HEK293 (cell line): ENCODE results near the gene ITPR3.

Experiments used
- CTCF ChIA-PET: fragments of 350-600 bp; formaldehyde crosslinking; extraction: SDS; loops from one replicate; lab custom pipeline; 2021; ENCODE audit warnings: antibody characterized with exemption; lab: Yijun Ruan, JAX
- POLR2A ChIA-PET: fragments of 300-600 bp; formaldehyde crosslinking; extraction: SDS; loops from one replicate; lab custom pipeline; 2020; ENCODE audit warnings: antibody characterized with exemption, inconsistent platforms; lab: Yijun Ruan, JAX
- H3K27ac ChIP-seq: fragments of 200-500 bp; sonication (Bioruptor generic); 2 replicates; pipeline ENCODE4 v1.5.1; 2014; ENCODE audit warnings: low read depth, low read length, control low read depth, inconsistent platforms; ENCODE audit errors: extremely low read depth
- H3K36me3 ChIP-seq, 2 experiments: fragments of 200-500 bp in 1 of 2; sonication (Bioruptor generic) in 1 of 2; 1 replicate in 1 of 2; 2 replicates in 1 of 2; pipeline ENCODE4 v1.5.1; 2014 to 2017; ENCODE audit warnings: inconsistent platforms in 2 of 2, low read length in 2 of 2; ENCODE audit not compliant: control insufficient read depth in 2 of 2, insufficient read depth in 1 of 2
- H3K4me1 ChIP-seq: fragments of 200-500 bp; sonication (Bioruptor generic); 2 replicates; pipeline ENCODE4 v1.5.1; 2014; ENCODE audit warnings: mild to moderate bottlenecking, low read length, inconsistent platforms; ENCODE audit not compliant: control insufficient read depth, insufficient read depth
- H3K4me3 ChIP-seq: 2 replicates; pipeline ENCODE4 v1.5.1; 2011; ENCODE audit warnings: low read depth, mild to moderate bottlenecking, control low read depth, low read length, moderate library complexity
- H3K9me3 ChIP-seq: fragments of 200-500 bp; sonication (Bioruptor generic); 2 replicates; pipeline ENCODE4 v1.5.1; 2014; ENCODE audit warnings: low read depth, low read length, inconsistent platforms; ENCODE audit not compliant: control insufficient read depth, insufficient read depth
- REPIN1 ChIP-seq: fragments of 450-650 bp; formaldehyde crosslinking; IDR thresholded peaks from 2 replicates; pipeline ENCODE4 v1.5.1; 2017; ENCODE audit warnings: missing biosample characterization, missing genetic modification characterization, low read depth
- SALL2 ChIP-seq: fragments of 450-650 bp; formaldehyde crosslinking; IDR thresholded peaks from 2 replicates; pipeline ENCODE4 v1.5.0; 2017; ENCODE audit warnings: missing biosample characterization, mild to moderate bottlenecking, missing genetic modification characterization, borderline replicate concordance
- ZBTB1 ChIP-seq: fragments of 450-650 bp; formaldehyde crosslinking; IDR thresholded peaks from 2 replicates; pipeline ENCODE4 v1.5.1; 2016; ENCODE audit warnings: missing biosample characterization, missing genetic modification characterization
- ZFHX2 ChIP-seq: fragments of 450-650 bp; formaldehyde crosslinking; conservative IDR thresholded peaks from 2 replicates; pipeline ENCODE4 v1.5.1; 2016; ENCODE audit warnings: missing biosample characterization, missing genetic modification characterization
- ZNF138 ChIP-seq: fragments of 450-650 bp; formaldehyde crosslinking; IDR thresholded peaks from 2 replicates; pipeline ENCODE4 v1.5.1; 2016; ENCODE audit warnings: missing biosample characterization, missing genetic modification characterization, borderline replicate concordance
- ZNF174 ChIP-seq: fragments of 450-650 bp; formaldehyde crosslinking; IDR thresholded peaks from 2 replicates; pipeline ENCODE4 v1.5.0; 2017; ENCODE audit warnings: missing biosample characterization, mild to moderate bottlenecking, missing genetic modification characterization
- ZNF184 ChIP-seq: fragments of 450-650 bp; IDR thresholded peaks from 2 replicates; pipeline ENCODE4 v1.5.1; 2018; ENCODE audit warnings: missing biosample characterization, mild to moderate bottlenecking, missing genetic modification characterization
- ZNF2 ChIP-seq: fragments of 450-650 bp; formaldehyde crosslinking; IDR thresholded peaks from 2 replicates; pipeline ENCODE4 v1.5.1; 2016; ENCODE audit warnings: missing biosample characterization, missing genetic modification characterization
- ZNF37A ChIP-seq: fragments of 450-650 bp; IDR thresholded peaks from 2 replicates; pipeline ENCODE4 v1.5.1; 2018; ENCODE audit warnings: missing biosample characterization, missing genetic modification characterization
- ZNF404 ChIP-seq: fragments of 450-650 bp; formaldehyde crosslinking; IDR thresholded peaks from 2 replicates; pipeline ENCODE4 v1.5.1; 2017; ENCODE audit warnings: missing biosample characterization, missing genetic modification characterization
- ZNF433 ChIP-seq: fragments of 450-650 bp; formaldehyde crosslinking; IDR thresholded peaks from 2 replicates; pipeline ENCODE4 v1.5.1; 2016; ENCODE audit warnings: missing biosample characterization, missing genetic modification characterization, low read depth
- ZNF621 ChIP-seq: fragments of 450-650 bp; formaldehyde crosslinking; IDR thresholded peaks from 2 replicates; pipeline ENCODE4 v1.5.1; 2017; ENCODE audit warnings: missing biosample characterization, missing genetic modification characterization
- ZNF629 ChIP-seq: fragments of 450-650 bp; formaldehyde crosslinking; IDR thresholded peaks from 2 replicates; pipeline ENCODE4 v1.5.1; 2017; ENCODE audit warnings: missing biosample characterization, missing genetic modification characterization
- ZNF837 ChIP-seq: fragments of 450-650 bp; formaldehyde crosslinking; IDR thresholded peaks from 2 replicates; pipeline ENCODE4 v1.5.1; 2016; ENCODE audit warnings: missing biosample characterization, missing genetic modification characterization
- TF ChIP-seq, protein P1 (sequence below): fragments of 450-650 bp; IDR thresholded peaks from 2 replicates; pipeline ENCODE4 v1.5.1; 2018; ENCODE audit warnings: missing biosample characterization, mild to moderate bottlenecking, missing genetic modification characterization
- TF ChIP-seq, protein P2 (sequence below): fragments of 450-650 bp; formaldehyde crosslinking; IDR thresholded peaks from 2 replicates; pipeline ENCODE4 v1.5.1; 2016; ENCODE audit warnings: missing biosample characterization, missing genetic modification characterization, low read depth
- TF ChIP-seq, protein P3 (sequence below): sonication (generic); formaldehyde crosslinking; IDR thresholded peaks from 2 replicates; pipeline ENCODE4 v1.8.1; 2022; ENCODE audit warnings: mild to moderate bottlenecking, moderate library complexity, missing genetic modification reagents
- TF ChIP-seq, protein P4 (sequence below): fragments of 450-650 bp; formaldehyde crosslinking; IDR thresholded peaks from 2 replicates; pipeline ENCODE4 v1.5.1; 2016; ENCODE audit warnings: missing biosample characterization, missing genetic modification characterization
- TF ChIP-seq, protein P5 (sequence below): fragments of 450-650 bp; formaldehyde crosslinking; IDR thresholded peaks from 2 replicates; pipeline ENCODE4 v1.5.1; 2016; ENCODE audit warnings: missing biosample characterization, missing genetic modification characterization
- TF ChIP-seq, protein P6 (sequence below): fragments of 450-650 bp; formaldehyde crosslinking; IDR thresholded peaks from 2 replicates; pipeline ENCODE4 v1.5.1; 2016; ENCODE audit warnings: missing biosample characterization, missing genetic modification characterization, borderline replicate concordance

Gene ITPR3

DNA sequence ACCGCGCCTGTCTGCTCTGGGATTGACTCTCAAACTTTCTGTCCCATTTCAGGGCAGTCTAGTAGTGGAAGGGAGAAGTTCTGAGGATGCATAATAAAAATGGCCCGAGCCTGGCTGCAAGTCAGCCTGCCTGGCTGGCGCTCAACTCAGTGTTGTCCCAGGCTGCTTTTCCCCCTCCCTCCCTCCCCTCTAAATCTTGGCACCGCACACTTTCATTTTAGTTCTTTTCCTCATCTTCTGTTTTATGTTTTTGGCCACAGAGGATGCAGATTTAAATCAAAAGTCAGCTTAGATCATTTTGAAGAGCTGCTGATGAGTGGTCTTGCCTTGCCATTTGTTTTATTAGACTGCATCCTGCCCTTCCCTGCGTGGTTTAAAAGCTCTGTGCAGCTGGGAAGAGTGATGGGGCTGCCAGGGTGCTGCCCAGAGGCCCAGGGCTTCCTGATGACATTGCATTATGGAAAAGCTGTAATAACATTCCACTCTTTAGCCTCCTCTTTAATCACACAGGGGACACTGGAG lies 96.9 kb downstream of the ITPR3 start:
- POLR2A ChIA-PET = interaction anchor here (0.6 kb wide), 1 partner anchor 297 kb away, joined by 3 read pairs; no protein-coding TSS in a partner anchor
- CTCF ChIA-PET = interaction anchor here (0.5 to 1.6 kb wide), 2 partner anchors 17 to 91 kb away, joined by 3 to 10 read pairs; no protein-coding TSS in a partner anchor
- Histone ChIP-seq H3K4me3 (no peak overlapping the region), H3K27ac (no peak overlapping the region), H3K36me3 (no peaks in the 10 kb centered on the region), H3K4me1 (no peaks in the 10 kb centered on the region), H3K9me3 (no peaks in the 10 kb centered on the region)
- TF ChIP-seq ZNF174 (tag by site-specific recombination) = no peak
- no peak for TF ChIP-seq ZNF621 (tag by site-specific recombination)
- no peak for TF ChIP-seq ZNF404 (tag by site-specific recombination)
- TF ChIP-seq, protein P1, sequence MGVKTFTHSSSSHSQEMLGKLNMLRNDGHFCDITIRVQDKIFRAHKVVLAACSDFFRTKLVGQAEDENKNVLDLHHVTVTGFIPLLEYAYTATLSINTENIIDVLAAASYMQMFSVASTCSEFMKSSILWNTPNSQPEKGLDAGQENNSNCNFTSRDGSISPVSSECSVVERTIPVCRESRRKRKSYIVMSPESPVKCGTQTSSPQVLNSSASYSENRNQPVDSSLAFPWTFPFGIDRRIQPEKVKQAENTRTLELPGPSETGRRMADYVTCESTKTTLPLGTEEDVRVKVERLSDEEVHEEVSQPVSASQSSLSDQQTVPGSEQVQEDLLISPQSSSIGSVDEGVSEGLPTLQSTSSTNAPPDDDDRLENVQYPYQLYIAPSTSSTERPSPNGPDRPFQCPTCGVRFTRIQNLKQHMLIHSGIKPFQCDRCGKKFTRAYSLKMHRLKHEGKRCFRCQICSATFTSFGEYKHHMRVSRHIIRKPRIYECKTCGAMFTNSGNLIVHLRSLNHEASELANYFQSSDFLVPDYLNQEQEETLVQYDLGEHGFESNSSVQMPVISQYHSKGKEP (tag by site-specific recombination) = no peak
- TF ChIP-seq ZBTB1 (tag by site-specific recombination) = no peak

DNA sequence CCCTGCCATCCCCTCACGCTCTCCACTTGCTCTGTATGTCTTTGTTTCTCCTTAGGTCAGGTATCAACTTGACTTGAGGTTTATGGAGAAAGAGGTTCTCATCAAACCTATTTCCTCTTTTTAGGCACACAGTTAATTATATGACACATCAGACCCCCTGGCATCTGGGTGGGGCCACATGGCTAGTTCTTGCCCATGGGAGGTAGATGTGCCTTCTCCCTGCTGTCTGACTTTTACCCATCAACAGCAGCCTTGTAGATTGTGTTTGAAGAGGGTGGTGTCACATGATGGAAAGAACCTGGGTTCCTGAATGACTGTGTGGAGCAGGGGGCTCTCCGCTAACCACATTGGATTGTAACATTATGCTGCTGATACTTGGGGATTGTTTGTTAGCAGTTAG lies 97.6 kb downstream of the ITPR3 start:
- Histone ChIP-seq H3K4me1 (no peaks in the 10 kb centered on the region), H3K9me3 (no peaks in the 10 kb centered on the region), H3K4me3 (no peak overlapping the region), H3K36me3 (no peaks in the 10 kb centered on the region), H3K27ac (no peak overlapping the region)
- TF ChIP-seq REPIN1 (no peak), ZFHX2 (tag by site-specific recombination) (no peak), ZNF2 (tag by site-specific recombination) (no peak), ZNF138 (tag by site-specific recombination) (no peak), SALL2 (tag by site-specific recombination) (no peak), ZNF184 (tag by site-specific recombination) (no peak), ZNF837 (no peak), ZNF37A (no peak), ZNF433 (no peak), ZNF629 (tag by site-specific recombination) (no peak)
- TF ChIP-seq, protein P2, sequence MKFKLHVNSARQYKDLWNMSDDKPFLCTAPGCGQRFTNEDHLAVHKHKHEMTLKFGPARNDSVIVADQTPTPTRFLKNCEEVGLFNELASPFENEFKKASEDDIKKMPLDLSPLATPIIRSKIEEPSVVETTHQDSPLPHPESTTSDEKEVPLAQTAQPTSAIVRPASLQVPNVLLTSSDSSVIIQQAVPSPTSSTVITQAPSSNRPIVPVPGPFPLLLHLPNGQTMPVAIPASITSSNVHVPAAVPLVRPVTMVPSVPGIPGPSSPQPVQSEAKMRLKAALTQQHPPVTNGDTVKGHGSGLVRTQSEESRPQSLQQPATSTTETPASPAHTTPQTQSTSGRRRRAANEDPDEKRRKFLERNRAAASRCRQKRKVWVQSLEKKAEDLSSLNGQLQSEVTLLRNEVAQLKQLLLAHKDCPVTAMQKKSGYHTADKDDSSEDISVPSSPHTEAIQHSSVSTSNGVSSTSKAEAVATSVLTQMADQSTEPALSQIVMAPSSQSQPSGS (tag by site-specific recombination) = no peak
- TF ChIP-seq, protein P3, sequence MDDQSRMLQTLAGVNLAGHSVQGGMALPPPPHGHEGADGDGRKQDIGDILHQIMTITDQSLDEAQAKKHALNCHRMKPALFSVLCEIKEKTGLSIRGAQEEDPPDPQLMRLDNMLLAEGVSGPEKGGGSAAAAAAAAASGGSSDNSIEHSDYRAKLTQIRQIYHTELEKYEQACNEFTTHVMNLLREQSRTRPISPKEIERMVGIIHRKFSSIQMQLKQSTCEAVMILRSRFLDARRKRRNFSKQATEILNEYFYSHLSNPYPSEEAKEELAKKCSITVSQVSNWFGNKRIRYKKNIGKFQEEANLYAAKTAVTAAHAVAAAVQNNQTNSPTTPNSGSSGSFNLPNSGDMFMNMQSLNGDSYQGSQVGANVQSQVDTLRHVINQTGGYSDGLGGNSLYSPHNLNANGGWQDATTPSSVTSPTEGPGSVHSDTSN (CRISPR knock-in tag) = no peak
- TF ChIP-seq, protein P4, sequence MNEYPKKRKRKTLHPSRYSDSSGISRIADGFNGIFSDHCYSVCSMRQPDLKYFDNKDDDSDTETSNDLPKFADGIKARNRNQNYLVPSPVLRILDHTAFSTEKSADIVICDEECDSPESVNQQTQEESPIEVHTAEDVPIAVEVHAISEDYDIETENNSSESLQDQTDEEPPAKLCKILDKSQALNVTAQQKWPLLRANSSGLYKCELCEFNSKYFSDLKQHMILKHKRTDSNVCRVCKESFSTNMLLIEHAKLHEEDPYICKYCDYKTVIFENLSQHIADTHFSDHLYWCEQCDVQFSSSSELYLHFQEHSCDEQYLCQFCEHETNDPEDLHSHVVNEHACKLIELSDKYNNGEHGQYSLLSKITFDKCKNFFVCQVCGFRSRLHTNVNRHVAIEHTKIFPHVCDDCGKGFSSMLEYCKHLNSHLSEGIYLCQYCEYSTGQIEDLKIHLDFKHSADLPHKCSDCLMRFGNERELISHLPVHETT (tag by site-specific recombination) = no peak
- TF ChIP-seq, protein P5, sequence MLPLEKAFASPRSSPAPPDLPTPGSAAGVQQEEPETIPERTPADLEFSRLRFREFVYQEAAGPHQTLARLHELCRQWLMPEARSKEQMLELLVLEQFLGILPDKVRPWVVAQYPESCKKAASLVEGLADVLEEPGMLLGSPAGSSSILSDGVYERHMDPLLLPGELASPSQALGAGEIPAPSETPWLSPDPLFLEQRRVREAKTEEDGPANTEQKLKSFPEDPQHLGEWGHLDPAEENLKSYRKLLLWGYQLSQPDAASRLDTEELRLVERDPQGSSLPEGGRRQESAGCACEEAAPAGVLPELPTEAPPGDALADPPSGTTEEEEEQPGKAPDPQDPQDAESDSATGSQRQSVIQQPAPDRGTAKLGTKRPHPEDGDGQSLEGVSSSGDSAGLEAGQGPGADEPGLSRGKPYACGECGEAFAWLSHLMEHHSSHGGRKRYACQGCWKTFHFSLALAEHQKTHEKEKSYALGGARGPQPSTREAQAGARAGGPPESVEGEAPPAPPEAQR (tag by site-specific recombination) = no peak
- TF ChIP-seq, protein P6, sequence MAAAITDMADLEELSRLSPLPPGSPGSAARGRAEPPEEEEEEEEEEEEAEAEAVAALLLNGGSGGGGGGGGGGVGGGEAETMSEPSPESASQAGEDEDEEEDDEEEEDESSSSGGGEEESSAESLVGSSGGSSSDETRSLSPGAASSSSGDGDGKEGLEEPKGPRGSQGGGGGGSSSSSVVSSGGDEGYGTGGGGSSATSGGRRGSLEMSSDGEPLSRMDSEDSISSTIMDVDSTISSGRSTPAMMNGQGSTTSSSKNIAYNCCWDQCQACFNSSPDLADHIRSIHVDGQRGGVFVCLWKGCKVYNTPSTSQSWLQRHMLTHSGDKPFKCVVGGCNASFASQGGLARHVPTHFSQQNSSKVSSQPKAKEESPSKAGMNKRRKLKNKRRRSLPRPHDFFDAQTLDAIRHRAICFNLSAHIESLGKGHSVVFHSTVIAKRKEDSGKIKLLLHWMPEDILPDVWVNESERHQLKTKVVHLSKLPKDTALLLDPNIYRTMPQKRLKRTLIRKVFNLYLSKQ (tag by site-specific recombination) = no peak
- ChIA-PET CTCF (interaction anchor here (0.6 kb wide), 1 partner anchor 162 kb away, joined by 3 read pairs; no protein-coding TSS in a partner anchor), POLR2A (interaction anchor here (1.3 kb wide), 1 partner anchor 8 kb away, joined by 4 read pairs; the partner anchor contains the start of gene UQCC2)
